Tibial artery (tissue), 4 donors: ENCODE measurements around the gene ULK4.
"Not testable (repeated sequence)": the region's sequence is repeated elsewhere in the genome, so short reads cannot be mapped to it uniquely, and the experiment has no call there.

ENCODE experiments used
- DNase-seq, 2 donors: peaks; one replicate each; pipeline ENCODE4 v3.0.0-alpha.2; 2019
- H3K27ac ChIP-seq, 2 donors: fragments of 200-600 bp; sonication (generic) in 1 of 2; 1 replicate in 1 of 2; 2 replicates in 1 of 2; pipeline ENCODE4 v1.5.1; 2018 to 2019; ENCODE audit warnings: mild to moderate bottlenecking in 1 of 2
- H3K27me3 ChIP-seq, 2 donors: fragments of 200-600 bp; sonication (generic) in 1 of 2; one replicate each; pipeline versions ENCODE4 v1.5.1 to v1.6.0; 2016 to 2019
- H3K36me3 ChIP-seq, 3 donors: fragments of 200-600 bp; sonication (generic) in 2 of 3; one replicate each; pipeline ENCODE4 v1.5.1; 2016 to 2019; ENCODE audit warnings: mild to moderate bottlenecking in 2 of 3
- H3K4me1 ChIP-seq, 4 donors: fragments of 200-600 bp; sonication (generic) in 2 of 4; 1 replicate in 3 of 4; 2 replicates in 1 of 4; pipeline ENCODE4 v1.5.1; 2016 to 2019
- H3K4me3 ChIP-seq, 2 donors: fragments of 200-600 bp; sonication (generic) in 1 of 2; 1 replicate in 1 of 2; 2 replicates in 1 of 2; pipeline ENCODE4 v1.5.1; 2018 to 2019; ENCODE audit warnings: mild to moderate bottlenecking in 2 of 2
- H3K9me3 ChIP-seq, 3 donors: fragments of 200-600 bp; sonication (generic) in 1 of 3; one replicate each; pipeline ENCODE4 v1.5.1; 2016 to 2019
- CTCF ChIP-seq, 2 experiments: fragments of 200-600 bp in 1 of 2; fragments of 450-650 bp in 1 of 2; IDR thresholded peaks; one replicate each; pipeline ENCODE4 v1.5.1; 2017 to 2019; ENCODE audit warnings: antibody characterized with exemption in 2 of 2, mild to moderate bottlenecking in 1 of 2, moderate library complexity in 1 of 2
- intact Hi-C: fragments of 100-400 bp; cut with DNase I; formaldehyde crosslinking; loops from one replicate; pipeline ENCODE4 v1.15.0; 2023; ENCODE audit warnings: low total_unique reads

Gene ULK4

GRCh38 chr3:41682996-41683395 is 278.9 kb downstream of the ULK4 start:
- intact Hi-C loops, result no loop called here
- no peaks in the 10 kb centered on the region for H3K27me3 ChIP-seq
- H3K9me3 ChIP-seq, result no peaks in the 10 kb centered on the region

GRCh38 chr3:41682382-41682781 is 279.5 kb downstream of the ULK4 start:
- H3K27ac ChIP-seq, result no peak overlapping the region
- peaks cover 0 to 11% (median 0%) of the 10 kb centered on the region in 4 donors for H3K4me1 ChIP-seq
- no peaks in the 10 kb centered on the region for H3K9me3 ChIP-seq
- TF ChIP-seq CTCF (IDR thresholded peaks at IDR 0.05), result no peak
- no peaks in the 10 kb centered on the region for H3K27me3 ChIP-seq
- no peak overlapping the region for H3K4me3 ChIP-seq
- intact Hi-C loops, result no loop called here
- DNase-seq, result no peak
- H3K36me3 ChIP-seq, result no peaks in the 10 kb centered on the region

More at GRCh38 chr3:41682996-41683395, 278.9 kb downstream of the ULK4 start:
- peaks cover 0 to 14% (median 2%) of the 10 kb centered on the region in 4 donors for H3K4me1 ChIP-seq
- no peaks in the 10 kb centered on the region for H3K36me3 ChIP-seq
- no peak for DNase-seq
- no peak overlapping the region for H3K27ac ChIP-seq
- no peak overlapping the region for H3K4me3 ChIP-seq
- TF ChIP-seq CTCF (IDR thresholded peaks at IDR 0.05), result no peak

GRCh38 chr3:41681479-41681878 is 280.4 kb downstream of the ULK4 start:
- DNase-seq, result no peak
- H3K27ac ChIP-seq, result no peak overlapping the region
- H3K4me1 ChIP-seq, result peaks cover 0 to 11% (median 0%) of the 10 kb centered on the region in 4 donors
- no peaks in the 10 kb centered on the region for H3K9me3 ChIP-seq
- H3K36me3 ChIP-seq, result no peaks in the 10 kb centered on the region
- no peak for TF ChIP-seq CTCF (IDR thresholded peaks at IDR 0.05)
- H3K27me3 ChIP-seq, result no peaks in the 10 kb centered on the region
- intact Hi-C loops, result no loop called here
- no peak overlapping the region for H3K4me3 ChIP-seq

DNA sequence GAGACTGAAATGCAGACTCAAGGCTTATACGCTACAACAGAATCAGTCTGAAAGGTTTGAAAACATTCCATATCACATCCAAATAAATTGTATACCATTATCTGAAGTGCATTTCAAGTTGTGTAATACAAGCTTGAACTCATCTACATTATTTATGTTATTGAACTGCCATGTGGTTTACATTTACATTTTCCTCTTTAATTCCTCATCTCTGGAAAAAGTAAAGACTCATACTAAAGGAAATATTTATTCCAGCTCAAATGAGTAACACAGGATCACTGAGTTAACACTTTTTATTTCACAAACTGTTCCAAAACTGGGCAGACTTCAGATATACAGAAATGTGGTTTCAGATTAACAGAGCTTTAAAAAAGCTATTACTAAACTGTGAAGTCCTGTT is 282.5 kb downstream of the ULK4 start:
- H3K27ac ChIP-seq, result no peak overlapping the region
- no peak for DNase-seq

GRCh38 chr3:41675102-41675501 is 286.8 kb downstream of the ULK4 start:
- H3K4me1 ChIP-seq, intact Hi-C loops, H3K36me3 ChIP-seq, H3K27ac ChIP-seq, DNase-seq, H3K27me3 ChIP-seq, H3K4me3 ChIP-seq: not testable (repeated sequence)
- H3K9me3 ChIP-seq, result peaks cover 0 to 11% (median 0%) of the 10 kb centered on the region in 3 donors

More for the DNA sequence above, 282.5 kb downstream of the ULK4 start:
- TF ChIP-seq CTCF (IDR thresholded peaks at IDR 0.05), result no peak
- intact Hi-C loops, result no loop called here
- no peaks in the 10 kb centered on the region for H3K27me3 ChIP-seq
- peaks cover 0 to 7% (median 0%) of the 10 kb centered on the region in 4 donors for H3K4me1 ChIP-seq
- no peaks in the 10 kb centered on the region for H3K36me3 ChIP-seq
- H3K4me3 ChIP-seq, result no peak overlapping the region
- no peaks in the 10 kb centered on the region for H3K9me3 ChIP-seq

DNA sequence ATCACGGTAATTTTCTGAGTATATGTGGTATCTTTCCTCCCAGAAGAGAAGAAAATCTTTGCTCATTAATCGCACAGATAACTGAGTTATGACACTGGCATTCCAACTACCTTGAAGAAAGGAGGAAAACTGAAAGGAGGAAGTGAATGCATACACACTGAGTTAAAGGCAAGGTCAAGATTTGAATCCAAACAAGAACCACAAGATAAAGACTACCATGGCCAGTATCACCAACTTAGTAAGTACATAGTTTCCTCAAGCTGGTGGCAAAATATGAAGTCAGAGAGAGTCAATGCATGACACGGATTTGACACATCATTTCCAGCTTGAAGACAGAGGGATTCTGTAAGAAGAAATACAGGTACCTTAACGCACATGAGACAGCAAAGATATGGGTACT is 287.5 kb downstream of the ULK4 start:
- H3K36me3 ChIP-seq, result peaks cover 0 to 9% (median 0%) of the 10 kb centered on the region in 3 donors
- no peaks in the 10 kb centered on the region for H3K4me1 ChIP-seq
- H3K9me3 ChIP-seq, result peaks cover 0 to 11% (median 0%) of the 10 kb centered on the region in 3 donors
- no peak overlapping the region for H3K27ac ChIP-seq
- intact Hi-C loops, result no loop called here
- no peak for TF ChIP-seq CTCF (IDR thresholded peaks at IDR 0.05)
- no peaks in the 10 kb centered on the region for H3K27me3 ChIP-seq
- no peak overlapping the region for H3K4me3 ChIP-seq
- DNase-seq, result no peak
